Measurements from ENCODE around the gene C6orf163. TPM values are rescaled to one million over a fixed set of nuclear protein-coding genes. Genes with fewer than 3 reads are reported as not detected.

Gene C6orf163
- total and polyA plus RNA-seq, 8 donors = 0.46 to 6.2 (median 1.5) TPM

GRCh38 chr6:87393026-87393622, 48.5 kb downstream of the C6orf163 start:
- no peaks in the 10 kb centered on the region for H3K27me3 ChIP-seq
- no peak overlapping the region for H3K4me3 ChIP-seq
- peak; percentile 34 to 56 (median 46) for TF ChIP-seq CTCF (IDR thresholded peaks at IDR 0.05)
- FAIRE-seq (peak; percentile 76), ATAC-seq (peak; percentile 64 to 94 (median 90)), DNase-seq (peak in 1 of 6 donors; percentile 26)
- no peaks in the 10 kb centered on the region for H3K9me3 ChIP-seq
- H3K36me3 ChIP-seq = no peaks in the 10 kb centered on the region
- intact Hi-C loops (cut with DNase I) = no loop called here
- 2 to 6% methylated on average over 2 of the region's 2 CpGs for WGBS, 2 donors
- no peak overlapping the region for H3K27ac ChIP-seq
- H3K4me1 ChIP-seq = no peaks in the 10 kb centered on the region

- FAIRE-seq (no peak), ATAC-seq (no peak), DNase-seq (no peak)
- Histone ChIP-seq H3K4me1 (no peaks in the 10 kb centered on the region), H3K4me3 (no peak overlapping the region), H3K9me3 (no peaks in the 10 kb centered on the region), H3K36me3 (no peaks in the 10 kb centered on the region), H3K27ac (no peak overlapping the region), H3K27me3 (no peaks in the 10 kb centered on the region)
- 66 to 76% methylated on average over 2 of the region's 2 CpGs for WGBS, 2 donors
- intact Hi-C loops (cut with DNase I) = no loop called here
- no peak for TF ChIP-seq CTCF (IDR thresholded peaks at IDR 0.05)
These were observed 50.8 kb downstream of the C6orf163 start for GRCh38 chr6:87395431-87395830.

- no peaks in the 10 kb centered on the region for H3K27me3 ChIP-seq
- WGBS, 2 donors = 69 to 73% methylated on average over 10 of the region's 10 CpGs
- ATAC-seq (no peak), DNase-seq (no peak), FAIRE-seq (no peak)
- no peak overlapping the region for H3K4me3 ChIP-seq
- no peaks in the 10 kb centered on the region for H3K36me3 ChIP-seq
- H3K9me3 ChIP-seq = no peaks in the 10 kb centered on the region
- intact Hi-C loops (cut with DNase I) = no loop called here
- H3K27ac ChIP-seq = no peak overlapping the region
- no peaks in the 10 kb centered on the region for H3K4me1 ChIP-seq
- TF ChIP-seq CTCF (IDR thresholded peaks at IDR 0.05) = no peak
These were observed 52.2 kb downstream of the C6orf163 start for GRCh38 chr6:87396595-87397392.

- FAIRE-seq = no peak
- ATAC-seq = no peak
- no peak overlapping the region for H3K27ac ChIP-seq
- H3K36me3 ChIP-seq = no peaks in the 10 kb centered on the region
- H3K27me3 ChIP-seq = no peaks in the 10 kb centered on the region
- H3K9me3 ChIP-seq = no peaks in the 10 kb centered on the region
- intact Hi-C loops (cut with DNase I) = no loop called here
- H3K4me3 ChIP-seq = no peak overlapping the region
- 45 to 68% methylated on average over 1 of the region's 1 CpG for WGBS, 2 donors
- no peaks in the 10 kb centered on the region for H3K4me1 ChIP-seq
- no peak for DNase-seq
- no peak for TF ChIP-seq CTCF (IDR thresholded peaks at IDR 0.05)
These were observed 53.0 kb downstream of the C6orf163 start for GRCh38 chr6:87397656-87398055.

GRCh38 chr6:87401832-87402231, 57.2 kb downstream of the C6orf163 start:
- H3K4me3 ChIP-seq = no peak overlapping the region
- H3K27me3 ChIP-seq = no peaks in the 10 kb centered on the region
- ATAC-seq (no peak), DNase-seq (no peak), FAIRE-seq (no peak)
- no peaks in the 10 kb centered on the region for H3K36me3 ChIP-seq
- no peaks in the 10 kb centered on the region for H3K4me1 ChIP-seq
- intact Hi-C loops (cut with DNase I) = no loop called here
- no peaks in the 10 kb centered on the region for H3K9me3 ChIP-seq
- H3K27ac ChIP-seq = no peak overlapping the region
- no peak for TF ChIP-seq CTCF (IDR thresholded peaks at IDR 0.05)
- 49 to 60% methylated on average over 3 of the region's 3 CpGs for WGBS, 2 donors

Data from pancreas (tissue), 10 donors.